Coronary artery (tissue), 2 donors: ENCODE data around the gene UNC79.

Experiments used
- DNase-seq: peaks from one replicate; pipeline ENCODE4 v3.0.0-alpha.2; 2017; ENCODE audit warnings: low spot score
- H3K27ac ChIP-seq, 2 donors: fragments of 200-600 bp; sonication (generic); one replicate each; pipeline ENCODE4 v1.5.1; 2016 to 2019
- H3K4me3 ChIP-seq: fragments of 200-600 bp; sonication (generic); 2 replicates; pipeline ENCODE4 v1.5.1; 2016; ENCODE audit warnings: mild to moderate bottlenecking, moderate library complexity
- TF ChIP-seq, protein P1 (sequence below): fragments of 200-600 bp; sonication (generic); IDR thresholded peaks from one replicate; pipeline ENCODE4 v1.5.1; 2019; ENCODE audit warnings: antibody characterized with exemption

The UNC79 gene

DNA sequence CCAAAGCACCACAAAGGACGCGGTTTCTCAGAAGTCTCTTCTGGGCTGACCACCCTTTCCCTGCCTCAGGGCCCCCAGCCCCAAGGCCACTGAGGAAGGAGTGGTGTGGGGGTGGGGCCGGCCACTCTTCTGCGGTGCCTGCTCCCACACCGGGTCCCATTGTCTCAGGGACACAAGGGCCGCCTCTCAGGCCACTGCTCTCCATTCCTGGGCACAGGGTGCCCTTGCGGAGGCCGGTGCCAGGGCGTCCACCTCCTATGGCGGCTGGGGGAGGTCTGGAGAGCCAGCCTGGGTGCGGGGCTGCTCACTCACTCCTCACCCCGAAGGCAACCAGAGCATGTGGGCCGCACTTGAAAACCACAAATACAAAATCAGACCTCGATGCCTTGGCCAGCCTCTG lies 313.4 kb downstream of the UNC79 start:
- TF ChIP-seq, protein P1, sequence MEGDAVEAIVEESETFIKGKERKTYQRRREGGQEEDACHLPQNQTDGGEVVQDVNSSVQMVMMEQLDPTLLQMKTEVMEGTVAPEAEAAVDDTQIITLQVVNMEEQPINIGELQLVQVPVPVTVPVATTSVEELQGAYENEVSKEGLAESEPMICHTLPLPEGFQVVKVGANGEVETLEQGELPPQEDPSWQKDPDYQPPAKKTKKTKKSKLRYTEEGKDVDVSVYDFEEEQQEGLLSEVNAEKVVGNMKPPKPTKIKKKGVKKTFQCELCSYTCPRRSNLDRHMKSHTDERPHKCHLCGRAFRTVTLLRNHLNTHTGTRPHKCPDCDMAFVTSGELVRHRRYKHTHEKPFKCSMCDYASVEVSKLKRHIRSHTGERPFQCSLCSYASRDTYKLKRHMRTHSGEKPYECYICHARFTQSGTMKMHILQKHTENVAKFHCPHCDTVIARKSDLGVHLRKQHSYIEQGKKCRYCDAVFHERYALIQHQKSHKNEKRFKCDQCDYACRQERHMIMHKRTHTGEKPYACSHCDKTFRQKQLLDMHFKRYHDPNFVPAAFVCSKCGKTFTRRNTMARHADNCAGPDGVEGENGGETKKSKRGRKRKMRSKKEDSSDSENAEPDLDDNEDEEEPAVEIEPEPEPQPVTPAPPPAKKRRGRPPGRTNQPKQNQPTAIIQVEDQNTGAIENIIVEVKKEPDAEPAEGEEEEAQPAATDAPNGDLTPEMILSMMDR: no peak
- Histone ChIP-seq H3K27ac (no peak overlapping the region), H3K4me3 (no peak overlapping the region)
- no peak for DNase-seq

DNA sequence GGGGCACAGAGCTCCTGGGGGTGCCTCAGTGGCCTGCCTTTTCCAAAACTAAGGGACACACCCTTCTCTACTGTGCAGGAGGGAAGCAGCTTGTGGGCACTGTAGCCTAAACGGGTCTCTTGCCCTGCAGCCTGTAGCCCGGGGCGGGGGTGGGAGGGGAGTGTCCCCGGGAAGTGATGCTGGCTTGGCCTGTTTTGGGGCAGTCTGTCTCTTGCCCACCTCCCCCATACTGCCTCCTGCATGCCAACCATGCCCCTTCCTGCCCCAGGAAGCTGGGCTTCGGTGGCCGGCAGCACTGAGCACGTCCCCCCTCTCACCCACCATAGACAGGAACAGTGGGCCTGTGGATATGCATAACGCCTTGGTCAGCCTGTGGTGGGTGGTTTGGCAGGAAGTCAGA lies 314.1 kb downstream of the UNC79 start:
- TF ChIP-seq, protein P1: no peak
- DNase-seq: no peak
- H3K27ac ChIP-seq: peak overlapping the region in 1 of 2 donors; percentile 32
- H3K4me3 ChIP-seq: no peak overlapping the region

DNA sequence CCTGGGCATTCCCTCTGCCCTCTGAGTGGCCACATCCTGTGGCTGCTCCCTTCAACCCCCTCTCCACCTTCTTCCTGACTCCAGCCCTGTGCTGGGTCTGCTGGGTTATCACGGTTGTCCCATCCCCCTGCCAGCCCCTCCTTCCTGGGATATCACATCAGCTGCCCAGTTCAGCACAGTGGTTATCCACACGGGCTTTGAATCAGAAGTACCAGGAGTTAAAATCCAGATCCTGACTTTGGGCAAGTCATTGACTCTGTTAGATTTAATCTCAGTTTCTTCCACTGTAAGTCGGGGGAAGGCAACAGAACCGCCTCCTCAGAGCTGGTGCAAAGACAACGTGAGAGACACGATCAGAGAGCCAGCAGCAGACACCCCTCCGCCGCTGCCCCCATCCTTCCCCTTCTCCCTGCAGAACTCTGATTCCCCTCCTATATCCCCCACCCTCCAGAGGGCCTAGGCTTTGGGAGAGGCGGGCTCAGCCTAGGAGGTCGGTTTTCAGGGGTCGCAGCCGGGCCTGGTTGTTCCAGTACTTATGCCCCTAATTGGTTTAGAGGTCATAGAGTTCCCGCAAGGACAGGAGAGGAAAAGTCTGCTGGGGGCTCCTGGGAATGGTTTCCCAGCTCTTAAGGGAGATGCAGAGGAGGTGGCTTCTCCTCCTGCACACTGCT lies 315.0 kb downstream of the UNC79 start:
- Histone ChIP-seq H3K27ac (peak overlapping the region in 1 of 2 donors; percentile 32), H3K4me3 (no peak overlapping the region)
- TF ChIP-seq, protein P1: no peak
- no peak for DNase-seq

DNA sequence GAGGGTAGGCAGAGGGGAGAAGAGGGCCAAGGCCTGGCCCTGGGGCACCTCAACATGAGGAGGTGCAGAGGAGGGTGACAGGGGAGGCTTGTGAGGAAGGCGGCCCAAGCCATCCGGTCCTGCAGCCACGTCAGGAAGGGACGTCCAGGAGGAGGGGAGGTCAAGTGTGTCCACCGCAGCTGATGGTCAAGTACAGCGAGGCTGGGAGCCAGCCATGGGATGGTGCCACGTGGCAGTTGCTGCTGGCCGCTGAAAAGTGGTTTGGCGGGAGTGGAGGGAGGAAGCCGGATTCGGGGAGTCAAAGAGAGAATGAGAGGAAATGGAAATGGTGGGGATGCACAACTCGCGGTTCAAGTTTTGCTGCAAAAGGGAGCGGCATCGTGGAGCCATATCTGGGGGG lies 316.4 kb downstream of the UNC79 start:
- Histone ChIP-seq H3K4me3 (no peak overlapping the region), H3K27ac (no peak overlapping the region)
- DNase-seq: no peak
- TF ChIP-seq, protein P1: no peak

DNA sequence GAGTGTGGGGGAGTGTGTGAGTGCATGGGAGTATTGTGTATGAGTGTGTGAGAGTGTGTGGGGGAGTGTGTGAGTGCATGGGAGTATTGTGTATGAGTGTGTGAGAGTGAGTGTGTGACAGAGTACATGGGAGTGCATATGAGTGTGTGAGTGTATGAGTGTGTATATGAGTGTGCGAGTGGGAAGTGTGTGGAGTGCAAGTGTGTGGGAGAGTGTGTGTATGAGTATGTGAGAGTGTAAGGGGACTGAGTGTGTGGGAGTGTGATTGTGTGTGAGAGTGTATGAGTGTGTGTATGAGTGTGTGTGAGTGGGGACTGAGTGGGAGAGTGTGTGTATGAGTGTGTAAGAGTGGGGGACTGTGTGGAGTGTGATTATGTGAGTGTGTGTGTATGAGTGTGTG lies 316.8 kb downstream of the UNC79 start:
- no peak for DNase-seq
- TF ChIP-seq, protein P1: no peak
- peak overlapping the region in 1 of 2 donors; percentile 35 for H3K27ac ChIP-seq
- no peak overlapping the region for H3K4me3 ChIP-seq

DNA sequence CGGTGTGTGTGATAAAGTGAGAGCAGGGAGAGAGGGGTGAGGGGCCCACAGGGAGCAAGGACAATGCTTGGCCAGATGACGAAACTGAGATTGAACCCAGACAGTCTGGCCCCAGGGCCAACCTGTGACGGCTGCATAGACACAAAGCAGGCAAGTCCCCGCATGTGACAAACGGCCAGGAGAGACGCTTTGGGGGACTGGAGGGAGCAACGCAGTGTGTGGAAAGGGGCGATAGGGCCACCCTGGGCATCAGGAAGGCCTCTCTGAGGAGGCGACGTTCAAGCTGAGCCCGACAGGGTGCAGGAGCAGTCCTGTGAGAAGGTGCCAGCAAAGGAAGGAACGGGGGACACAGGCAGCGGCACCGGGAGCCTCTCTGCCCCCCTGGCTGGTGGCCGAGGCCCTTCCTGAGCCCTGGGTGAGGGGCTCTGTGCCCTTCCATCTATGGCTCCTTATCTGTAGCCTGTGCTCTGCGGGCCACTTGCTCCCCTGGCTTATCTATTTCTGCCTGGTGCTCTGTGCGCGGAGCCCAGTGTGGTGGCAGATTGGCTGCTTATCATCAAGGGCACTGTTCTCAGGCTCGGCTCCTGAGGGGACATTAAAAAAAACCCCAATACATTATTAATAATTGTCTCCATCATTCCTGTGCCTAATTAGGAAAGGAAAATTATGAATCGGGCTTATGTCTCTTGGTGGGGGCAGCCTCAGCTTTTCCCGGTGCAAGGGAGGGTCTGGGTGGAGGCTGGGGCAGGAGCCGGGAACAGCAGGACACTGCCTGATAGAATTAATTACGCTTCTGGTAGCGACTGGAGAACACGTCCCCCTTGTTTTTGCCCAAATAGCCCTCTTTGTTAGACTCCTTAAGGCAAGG lies 317.7 kb downstream of the UNC79 start:
- DNase-seq: no peak

More for the DNA sequence above, 317.7 kb downstream of the UNC79 start:
- TF ChIP-seq, protein P1: no peak
- Histone ChIP-seq H3K27ac (peak overlapping the region in 1 of 2 donors; percentile 35), H3K4me3 (no peak overlapping the region)
